HL-60 (cell line): ENCODE results near the gene DELE1.
"Not testable (repeated sequence)": the region's sequence is repeated elsewhere in the genome, so short reads cannot be mapped to it uniquely, and the experiment has no call there.

Experiments
- DNase-seq, 2 experiments: peaks; one replicate each; pipeline ENCODE4 v3.0.0-alpha.2; 2010 to 2020; ENCODE audit warnings: low read depth in 1 of 2, low spot score in 1 of 2
- H3K27ac ChIP-seq: fragments of 250-450 bp; sonication (Bioruptor Pico); replicated peaks from 2 replicates; pipeline ENCODE4 v1.5.1; 2020; ENCODE audit warnings: mild to moderate bottlenecking, moderate library complexity
- H3K27me3 ChIP-seq: fragments of 250-450 bp; sonication (Bioruptor Pico); 2 replicates; pipeline ENCODE4 v1.5.1; 2021; ENCODE audit warnings: mild to moderate bottlenecking, moderate library complexity; ENCODE audit not compliant: insufficient read depth, poor library complexity, severe bottlenecking
- H3K4me3 ChIP-seq: replicated peaks from 2 replicates; pipeline ENCODE4 v1.5.1; 2011; ENCODE audit warnings: mild to moderate bottlenecking, control low read depth, low read length; ENCODE audit not compliant: insufficient read depth
- GABPA ChIP-seq: IDR thresholded peaks from 2 replicates; pipeline ENCODE4 v1.6.1; 2012; ENCODE audit warnings: low read depth
- POLR2AphosphoS5 ChIP-seq: IDR thresholded peaks from 2 replicates; pipeline ENCODE4 v1.6.1; 2012; ENCODE audit warnings: low read depth
- SPI1 ChIP-seq: IDR thresholded peaks from 2 replicates; pipeline ENCODE4 v1.6.1; 2012; ENCODE audit warnings: low read depth, mild to moderate bottlenecking, borderline replicate concordance
- TF ChIP-seq, protein P1 (sequence below): IDR thresholded peaks from one replicate; pipeline ENCODE4 v1.5.1; 2011; ENCODE audit warnings: low read length, control low read depth, inconsistent platforms; ENCODE audit not compliant: insufficient read depth
- TF ChIP-seq, protein P2 (sequence below): IDR thresholded peaks from 2 replicates; pipeline ENCODE4 v1.6.1; 2012; ENCODE audit warnings: low read depth; ENCODE audit not compliant: insufficient replicate concordance

The DELE1 gene

DNA sequence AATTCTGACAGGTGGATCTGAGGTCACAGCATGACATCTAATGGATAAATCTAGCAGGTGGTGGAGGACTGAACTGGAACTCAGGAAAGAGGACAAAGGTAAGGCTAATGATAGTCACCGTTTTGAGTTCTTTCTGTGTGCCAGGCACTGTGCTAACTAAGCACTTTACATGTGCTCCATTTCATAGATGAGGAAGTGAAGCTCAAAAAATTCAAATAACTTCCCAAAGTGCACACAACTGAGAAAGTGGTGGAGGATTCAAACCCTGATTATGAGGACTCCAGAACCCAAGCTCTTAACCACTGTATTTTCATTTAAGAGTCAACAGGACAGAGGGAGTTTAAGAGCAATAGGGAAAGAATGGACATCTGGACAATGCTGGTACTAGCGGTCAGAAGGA, 7.1 kb upstream of the DELE1 start:
- no peaks in the 10 kb centered on the region for H3K27me3 ChIP-seq
- peak; percentile 43; the same call in 1 of the 2 replicates for TF ChIP-seq SPI1
- TF ChIP-seq POLR2AphosphoS5: no peak
- H3K27ac ChIP-seq: no peak overlapping the region
- DNase-seq: no peak
- no peak overlapping the region for H3K4me3 ChIP-seq

DNA sequence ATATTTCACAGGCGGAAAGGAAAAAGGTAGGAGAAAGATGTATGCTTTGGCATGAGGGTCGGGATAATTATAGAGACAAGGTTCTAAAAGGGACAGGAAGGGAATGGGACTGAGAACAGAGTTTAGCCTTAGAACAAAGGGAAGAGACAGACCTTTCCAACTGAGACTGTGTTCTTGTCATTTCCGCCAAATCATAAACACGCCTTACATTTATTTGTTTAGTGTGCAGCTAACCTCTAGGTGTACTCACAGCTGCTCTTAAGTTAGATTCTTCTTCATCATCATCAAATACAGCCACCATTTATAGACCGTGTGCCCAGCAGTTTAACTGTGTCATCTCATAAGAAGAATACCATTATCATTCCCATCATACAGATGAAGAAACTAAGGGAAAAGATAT, 5.9 kb upstream of the DELE1 start:
- Histone ChIP-seq H3K4me3 (no peak overlapping the region), H3K27me3 (no peaks in the 10 kb centered on the region), H3K27ac (no peak overlapping the region)
- no peak for DNase-seq
- TF ChIP-seq GABPA (no peak), SPI1 (no peak), POLR2AphosphoS5 (no peak)
- TF ChIP-seq, protein P1, sequence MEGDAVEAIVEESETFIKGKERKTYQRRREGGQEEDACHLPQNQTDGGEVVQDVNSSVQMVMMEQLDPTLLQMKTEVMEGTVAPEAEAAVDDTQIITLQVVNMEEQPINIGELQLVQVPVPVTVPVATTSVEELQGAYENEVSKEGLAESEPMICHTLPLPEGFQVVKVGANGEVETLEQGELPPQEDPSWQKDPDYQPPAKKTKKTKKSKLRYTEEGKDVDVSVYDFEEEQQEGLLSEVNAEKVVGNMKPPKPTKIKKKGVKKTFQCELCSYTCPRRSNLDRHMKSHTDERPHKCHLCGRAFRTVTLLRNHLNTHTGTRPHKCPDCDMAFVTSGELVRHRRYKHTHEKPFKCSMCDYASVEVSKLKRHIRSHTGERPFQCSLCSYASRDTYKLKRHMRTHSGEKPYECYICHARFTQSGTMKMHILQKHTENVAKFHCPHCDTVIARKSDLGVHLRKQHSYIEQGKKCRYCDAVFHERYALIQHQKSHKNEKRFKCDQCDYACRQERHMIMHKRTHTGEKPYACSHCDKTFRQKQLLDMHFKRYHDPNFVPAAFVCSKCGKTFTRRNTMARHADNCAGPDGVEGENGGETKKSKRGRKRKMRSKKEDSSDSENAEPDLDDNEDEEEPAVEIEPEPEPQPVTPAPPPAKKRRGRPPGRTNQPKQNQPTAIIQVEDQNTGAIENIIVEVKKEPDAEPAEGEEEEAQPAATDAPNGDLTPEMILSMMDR: no peak
- TF ChIP-seq, protein P2, sequence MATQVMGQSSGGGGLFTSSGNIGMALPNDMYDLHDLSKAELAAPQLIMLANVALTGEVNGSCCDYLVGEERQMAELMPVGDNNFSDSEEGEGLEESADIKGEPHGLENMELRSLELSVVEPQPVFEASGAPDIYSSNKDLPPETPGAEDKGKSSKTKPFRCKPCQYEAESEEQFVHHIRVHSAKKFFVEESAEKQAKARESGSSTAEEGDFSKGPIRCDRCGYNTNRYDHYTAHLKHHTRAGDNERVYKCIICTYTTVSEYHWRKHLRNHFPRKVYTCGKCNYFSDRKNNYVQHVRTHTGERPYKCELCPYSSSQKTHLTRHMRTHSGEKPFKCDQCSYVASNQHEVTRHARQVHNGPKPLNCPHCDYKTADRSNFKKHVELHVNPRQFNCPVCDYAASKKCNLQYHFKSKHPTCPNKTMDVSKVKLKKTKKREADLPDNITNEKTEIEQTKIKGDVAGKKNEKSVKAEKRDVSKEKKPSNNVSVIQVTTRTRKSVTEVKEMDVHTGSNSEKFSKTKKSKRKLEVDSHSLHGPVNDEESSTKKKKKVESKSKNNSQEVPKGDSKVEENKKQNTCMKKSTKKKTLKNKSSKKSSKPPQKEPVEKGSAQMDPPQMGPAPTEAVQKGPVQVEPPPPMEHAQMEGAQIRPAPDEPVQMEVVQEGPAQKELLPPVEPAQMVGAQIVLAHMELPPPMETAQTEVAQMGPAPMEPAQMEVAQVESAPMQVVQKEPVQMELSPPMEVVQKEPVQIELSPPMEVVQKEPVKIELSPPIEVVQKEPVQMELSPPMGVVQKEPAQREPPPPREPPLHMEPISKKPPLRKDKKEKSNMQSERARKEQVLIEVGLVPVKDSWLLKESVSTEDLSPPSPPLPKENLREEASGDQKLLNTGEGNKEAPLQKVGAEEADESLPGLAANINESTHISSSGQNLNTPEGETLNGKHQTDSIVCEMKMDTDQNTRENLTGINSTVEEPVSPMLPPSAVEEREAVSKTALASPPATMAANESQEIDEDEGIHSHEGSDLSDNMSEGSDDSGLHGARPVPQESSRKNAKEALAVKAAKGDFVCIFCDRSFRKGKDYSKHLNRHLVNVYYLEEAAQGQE: no peak

DNA sequence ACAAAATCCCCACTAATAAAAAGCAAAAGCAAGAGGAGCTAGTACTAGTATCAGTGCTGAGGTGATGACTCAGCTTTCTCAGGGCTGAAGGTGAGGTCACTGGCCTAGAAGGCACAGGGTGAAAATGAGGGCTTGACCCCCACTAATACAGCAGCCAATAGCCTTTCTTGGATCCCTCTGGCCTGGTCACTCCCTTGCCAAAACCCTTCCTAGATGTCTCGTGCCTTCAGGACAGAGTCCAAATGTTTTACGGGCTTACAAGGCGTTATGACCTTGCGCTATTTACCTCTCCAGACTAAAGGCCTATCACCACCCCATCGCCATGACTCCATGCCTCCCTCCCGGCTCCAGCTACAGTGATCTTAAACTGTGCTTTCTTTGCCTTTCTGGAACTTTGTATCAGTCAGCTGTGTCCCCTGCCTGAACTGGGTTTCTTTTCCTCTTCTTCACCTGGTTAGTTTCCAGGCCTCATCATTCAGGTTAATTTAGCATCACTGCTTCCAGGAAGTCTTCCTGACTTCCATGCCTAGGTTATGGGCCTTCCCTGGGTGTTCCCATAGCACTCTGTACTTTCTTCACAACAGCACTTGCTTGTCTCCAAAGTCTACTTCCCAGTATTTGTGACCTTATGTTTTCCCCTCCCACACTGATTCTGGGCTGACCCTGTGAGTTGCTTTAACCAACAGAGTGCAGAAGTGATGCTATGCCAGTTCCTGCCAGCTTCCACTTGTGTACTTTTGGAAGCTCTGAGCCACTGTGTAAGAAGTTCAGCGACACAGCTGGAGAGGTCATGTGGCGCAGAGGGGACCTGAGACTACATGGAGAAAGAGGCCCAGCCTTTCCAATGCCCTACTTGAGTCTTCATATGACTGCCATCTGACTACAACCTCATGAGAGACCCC, 4.2 kb upstream of the DELE1 start:
- no peak for TF ChIP-seq POLR2AphosphoS5
- no peak for TF ChIP-seq GABPA
- TF ChIP-seq, protein P2: no peak
- TF ChIP-seq, protein P1: no peak
- TF ChIP-seq SPI1: no peak
- no peak overlapping the region for H3K27ac ChIP-seq
- no peak overlapping the region for H3K4me3 ChIP-seq
- no peaks in the 10 kb centered on the region for H3K27me3 ChIP-seq
- DNase-seq: no peak

DNA sequence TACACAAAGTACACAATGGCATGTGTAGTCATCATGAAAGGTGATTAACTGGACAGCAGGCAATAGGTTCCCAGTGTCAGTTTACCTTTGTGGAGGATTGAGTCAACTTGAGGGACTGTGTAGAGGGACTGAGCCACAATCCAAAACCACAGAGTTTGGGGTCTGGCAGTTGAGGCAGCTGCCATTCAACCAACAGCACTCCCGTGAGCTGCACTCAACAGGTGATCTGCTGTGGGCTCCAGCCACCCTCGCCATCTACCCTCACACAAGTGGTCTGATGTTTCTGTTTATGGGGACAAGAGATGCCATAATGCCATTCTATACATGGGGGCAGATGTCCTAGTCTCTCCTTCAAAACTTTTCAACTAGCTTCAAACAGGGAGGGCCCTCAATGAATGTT, 2.9 kb upstream of the DELE1 start:
- Histone ChIP-seq H3K27me3 (no peaks in the 10 kb centered on the region), H3K27ac (no peak overlapping the region), H3K4me3 (no peak overlapping the region)
- DNase-seq: no peak
- TF ChIP-seq SPI1 (no peak), POLR2AphosphoS5 (no peak), GABPA (no peak)
- TF ChIP-seq, protein P2: no peak
- TF ChIP-seq, protein P1: no peak

DNA sequence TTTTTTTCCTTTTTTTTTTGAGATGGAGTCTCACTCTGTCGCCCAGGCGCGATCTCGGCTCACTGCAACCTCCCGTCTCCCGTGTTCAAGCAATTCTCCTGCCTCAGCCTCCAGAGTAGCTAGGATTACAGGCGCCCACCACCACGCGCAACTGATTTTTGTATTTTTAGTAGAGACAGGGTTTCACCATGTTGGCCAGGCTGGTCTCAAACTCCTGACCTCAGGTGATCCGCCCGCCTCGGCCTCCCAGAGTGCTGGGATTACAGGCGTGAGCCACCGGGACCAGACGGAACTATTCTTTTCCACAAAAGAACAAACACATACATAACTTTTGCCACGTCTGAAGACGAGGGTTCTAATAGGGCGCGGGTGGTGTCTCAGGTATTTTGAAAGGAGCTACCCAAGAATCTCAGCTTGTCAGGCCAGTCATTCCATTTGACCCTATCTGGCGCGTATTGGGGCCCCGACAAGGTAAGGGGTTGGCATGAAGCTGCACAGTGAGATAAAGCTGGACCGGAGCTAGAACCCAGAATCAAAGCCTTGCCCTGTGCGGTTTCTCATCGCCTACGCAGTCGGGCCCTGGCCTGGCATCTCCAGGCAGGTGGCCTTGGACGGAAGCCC, 734 bp upstream of the DELE1 start:
- peak overlapping the region; percentile 67 for H3K4me3 ChIP-seq
- not testable (repeated sequence) for H3K27me3 ChIP-seq, DNase-seq
- peak overlapping the region; percentile 91 for H3K27ac ChIP-seq
